Chondrocyte (in vitro differentiated cells): ENCODE data around the gene COPS3. TPM values are rescaled to one million over a fixed set of nuclear protein-coding genes. Genes with fewer than 3 reads are reported as not detected.

Experiments used
- DNase-seq: peaks from one replicate; pipeline ENCODE4 v3.0.0; 2021; ENCODE audit warnings: mixed read lengths, low spot score
- H3K27ac Mint-ChIP-seq: one replicate; pipeline ENCODE4 v1.8.0; 2021; ENCODE audit warnings: mild to moderate bottlenecking, moderate library complexity, mixed read lengths; ENCODE audit not compliant: unreplicated experiment
- H3K27me3 Mint-ChIP-seq: 2 replicates; pipeline ENCODE4 v1.8.0; 2021; ENCODE audit warnings: low read depth, mixed read lengths
- H3K36me3 Mint-ChIP-seq: 2 replicates; pipeline ENCODE4 v1.8.0; 2021; ENCODE audit warnings: low read depth, mixed read lengths
- H3K4me1 Mint-ChIP-seq: 2 replicates; pipeline ENCODE4 v1.8.0; 2021; ENCODE audit warnings: low read depth, mild to moderate bottlenecking, mixed read lengths
- H3K4me3 Mint-ChIP-seq: one replicate; pipeline ENCODE4 v1.8.0; 2021; ENCODE audit warnings: mild to moderate bottlenecking, moderate library complexity, mixed read lengths; ENCODE audit not compliant: unreplicated experiment
- H3K9me3 Mint-ChIP-seq: 2 replicates; pipeline ENCODE4 v1.8.0; 2021; ENCODE audit warnings: low read depth, mixed read lengths
- total RNA-seq: library from RNA; stranded (reverse); gene quantifications from 3 replicates; pipeline ENCODE4 v1.2.1, GENCODE V29; 2021
- TF ChIP-seq, protein P1 (sequence below): fragments of 200-600 bp; sonication (generic); IDR thresholded peaks from 2 replicates; pipeline ENCODE4 v1.5.0; 2021; ENCODE audit warnings: antibody characterized with exemption, mild to moderate bottlenecking, moderate library complexity

The COPS3 gene
- total RNA-seq, 1 donor from 2014 or later = 50.9 TPM

DNA sequence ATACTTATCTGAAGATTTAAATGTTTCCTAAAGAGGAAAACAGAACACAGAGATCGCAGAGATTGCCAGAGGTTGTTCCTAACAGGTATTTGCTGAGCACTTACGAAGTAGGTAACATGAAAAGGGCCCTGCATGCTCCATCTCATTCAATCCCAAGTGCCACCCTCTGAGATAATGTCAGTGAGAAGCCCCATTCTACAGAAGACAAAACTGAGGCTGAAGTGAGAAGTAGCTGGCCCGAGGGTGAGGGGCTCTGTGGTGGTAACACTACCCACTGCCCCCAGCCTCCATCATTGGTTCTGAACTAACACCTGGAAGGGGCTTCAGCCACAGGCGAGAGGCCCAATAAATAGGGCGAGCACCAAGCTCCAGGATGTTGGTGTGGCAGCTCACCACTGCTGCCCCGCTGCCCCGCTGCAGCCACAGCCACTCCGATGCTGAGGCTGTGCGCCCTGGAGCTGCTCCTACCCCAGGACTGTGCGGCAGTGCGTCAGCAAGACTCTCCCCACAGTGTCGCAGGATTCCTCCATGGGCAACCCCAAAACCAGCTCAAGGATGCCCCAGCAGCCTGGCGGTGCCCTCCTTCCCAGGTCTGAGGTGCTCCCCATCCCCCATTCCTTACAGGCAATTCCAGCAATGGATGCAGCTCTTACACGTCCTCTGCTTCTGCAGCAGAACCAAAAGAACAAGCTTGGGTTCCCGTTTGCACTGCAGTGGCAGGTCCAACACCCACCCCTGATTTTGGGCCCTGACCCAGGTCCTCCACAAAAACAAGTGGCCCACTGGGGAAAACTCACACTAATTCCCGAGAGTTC lies 54.4 kb downstream of the COPS3 start:
- H3K36me3 Mint-ChIP-seq = peaks cover 57% of the 10 kb centered on the region
- TF ChIP-seq, protein P1, sequence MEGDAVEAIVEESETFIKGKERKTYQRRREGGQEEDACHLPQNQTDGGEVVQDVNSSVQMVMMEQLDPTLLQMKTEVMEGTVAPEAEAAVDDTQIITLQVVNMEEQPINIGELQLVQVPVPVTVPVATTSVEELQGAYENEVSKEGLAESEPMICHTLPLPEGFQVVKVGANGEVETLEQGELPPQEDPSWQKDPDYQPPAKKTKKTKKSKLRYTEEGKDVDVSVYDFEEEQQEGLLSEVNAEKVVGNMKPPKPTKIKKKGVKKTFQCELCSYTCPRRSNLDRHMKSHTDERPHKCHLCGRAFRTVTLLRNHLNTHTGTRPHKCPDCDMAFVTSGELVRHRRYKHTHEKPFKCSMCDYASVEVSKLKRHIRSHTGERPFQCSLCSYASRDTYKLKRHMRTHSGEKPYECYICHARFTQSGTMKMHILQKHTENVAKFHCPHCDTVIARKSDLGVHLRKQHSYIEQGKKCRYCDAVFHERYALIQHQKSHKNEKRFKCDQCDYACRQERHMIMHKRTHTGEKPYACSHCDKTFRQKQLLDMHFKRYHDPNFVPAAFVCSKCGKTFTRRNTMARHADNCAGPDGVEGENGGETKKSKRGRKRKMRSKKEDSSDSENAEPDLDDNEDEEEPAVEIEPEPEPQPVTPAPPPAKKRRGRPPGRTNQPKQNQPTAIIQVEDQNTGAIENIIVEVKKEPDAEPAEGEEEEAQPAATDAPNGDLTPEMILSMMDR = no peak
- peaks cover under 1% of the 10 kb centered on the region for H3K4me1 Mint-ChIP-seq
- H3K27me3 Mint-ChIP-seq = no peaks in the 10 kb centered on the region
- H3K9me3 Mint-ChIP-seq = no peaks in the 10 kb centered on the region
- H3K27ac Mint-ChIP-seq = no peak overlapping the region
- no peak overlapping the region for H3K4me3 Mint-ChIP-seq
- DNase-seq = peak; percentile 69

DNA sequence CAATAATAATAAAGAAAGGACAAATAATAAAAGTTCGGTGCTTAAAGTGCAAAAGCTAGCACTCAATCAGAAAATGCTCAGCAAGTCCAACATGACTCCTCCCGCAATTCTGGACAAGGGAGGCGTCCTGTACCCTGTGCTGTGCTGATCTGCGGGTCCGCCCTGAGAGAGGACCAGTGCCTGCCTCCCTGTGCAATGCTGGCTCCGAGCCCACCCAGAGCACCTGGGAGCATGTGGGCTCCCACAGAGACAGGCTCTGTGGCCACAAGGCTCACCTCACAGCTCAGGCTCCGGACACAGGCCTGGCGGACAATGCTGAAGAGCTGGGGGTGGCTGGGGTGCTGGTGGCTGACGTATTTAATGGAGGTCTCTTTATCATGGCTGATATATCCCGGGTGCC lies 55.1 kb downstream of the COPS3 start:
- TF ChIP-seq, protein P1 = no peak
- no peak overlapping the region for H3K27ac Mint-ChIP-seq
- H3K27me3 Mint-ChIP-seq = no peaks in the 10 kb centered on the region
- no peak overlapping the region for H3K4me3 Mint-ChIP-seq
- DNase-seq = peak; percentile 80
- peaks cover 59% of the 10 kb centered on the region for H3K36me3 Mint-ChIP-seq
- H3K4me1 Mint-ChIP-seq = no peaks in the 10 kb centered on the region
- no peaks in the 10 kb centered on the region for H3K9me3 Mint-ChIP-seq

GRCh38 chr17:17224137-17224536 lies 56.9 kb downstream of the COPS3 start:
- Mint-ChIP-seq H3K27ac (no peak overlapping the region), H3K36me3 (peaks cover 60% of the 10 kb centered on the region), H3K4me3 (no peak overlapping the region), H3K27me3 (no peaks in the 10 kb centered on the region), H3K9me3 (no peaks in the 10 kb centered on the region), H3K4me1 (no peaks in the 10 kb centered on the region)
- DNase-seq = peak; percentile 36
- TF ChIP-seq, protein P1 = no peak

GRCh38 chr17:17223736-17224135 lies 57.3 kb downstream of the COPS3 start:
- H3K4me3 Mint-ChIP-seq = no peak overlapping the region
- no peak for DNase-seq
- TF ChIP-seq, protein P1 = no peak
- no peaks in the 10 kb centered on the region for H3K9me3 Mint-ChIP-seq
- no peaks in the 10 kb centered on the region for H3K4me1 Mint-ChIP-seq
- H3K36me3 Mint-ChIP-seq = peaks cover 60% of the 10 kb centered on the region
- H3K27ac Mint-ChIP-seq = no peak overlapping the region
- H3K27me3 Mint-ChIP-seq = no peaks in the 10 kb centered on the region

DNA sequence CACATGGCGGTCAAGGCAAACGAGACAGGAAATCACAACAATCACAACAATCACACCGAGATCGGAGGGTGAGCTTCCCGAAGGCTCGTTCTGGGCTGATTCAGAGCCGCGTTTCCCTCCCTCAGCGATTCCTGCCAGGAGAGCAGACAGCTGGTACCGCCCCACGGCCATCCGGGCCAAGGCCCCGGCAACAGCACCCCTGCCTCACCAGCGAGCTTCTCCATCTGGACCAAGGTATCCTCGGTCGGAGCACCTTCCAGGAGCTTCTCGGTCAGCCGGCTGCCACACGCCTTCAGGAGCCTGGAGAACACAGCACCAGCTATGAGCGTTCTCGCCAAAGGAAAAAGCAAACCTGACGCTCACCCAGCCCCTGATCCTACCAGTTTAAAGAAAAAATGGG lies 59.7 kb downstream of the COPS3 start:
- no peaks in the 10 kb centered on the region for H3K27me3 Mint-ChIP-seq
- peaks cover 61% of the 10 kb centered on the region for H3K36me3 Mint-ChIP-seq
- no peak overlapping the region for H3K4me3 Mint-ChIP-seq
- H3K9me3 Mint-ChIP-seq = no peaks in the 10 kb centered on the region
- DNase-seq = no peak
- TF ChIP-seq, protein P1 = no peak
- H3K27ac Mint-ChIP-seq = no peak overlapping the region
- H3K4me1 Mint-ChIP-seq = no peaks in the 10 kb centered on the region
